H1 (cell line): ENCODE data around the gene ARSB. TPM values are rescaled to one million over a fixed set of nuclear protein-coding genes. Genes with fewer than 3 reads are reported as not detected.

Source experiments
- CTCF ChIA-PET: fragments of 300-600 bp; sonication (Branson Sonifier 250); formaldehyde crosslinking; loops from one replicate; lab custom pipeline; 2021; ENCODE audit not compliant: partially characterized antibody; lab: Charles Lee
- POLR2A ChIA-PET: fragments of 300-600 bp; sonication (Branson Sonifier 250); formaldehyde crosslinking; loops from one replicate; lab custom pipeline; 2021; ENCODE audit warnings: inconsistent platforms; ENCODE audit not compliant: partially characterized antibody; lab: Charles Lee
- DNase-seq, 2 experiments: peaks; one replicate each; pipeline versions ENCODE4 v3.0.0 to v3.0.0-alpha.2; 2010 to 2022; ENCODE audit warnings: low spot score in 2 of 2, low read depth in 1 of 2, mixed read lengths in 1 of 2
- FAIRE-seq: peaks from 2 replicates; lab custom pipeline; 2011; peaks lifted over from hg19 to GRCh38; lab: Jason Lieb, UNC
- H2AFZ ChIP-seq: 2 replicates; pipeline ENCODE4 v1.8.1; 2012; ENCODE audit warnings: low read length, inconsistent platforms
- H2AK5ac ChIP-seq: 2 replicates; pipeline ENCODE4 v1.6.1; 2013; ENCODE audit warnings: low read depth, low read length
- H2BK120ac ChIP-seq: replicated peaks from 2 replicates; pipeline ENCODE3; 2013; ENCODE audit warnings: low read depth, low read length, inconsistent platforms
- H2BK12ac ChIP-seq: 2 replicates; pipeline ENCODE4 v1.6.1; 2013; ENCODE audit warnings: low read depth, low read length
- H2BK15ac ChIP-seq: 2 replicates; pipeline ENCODE4 v1.6.1; 2013; ENCODE audit warnings: low read length
- H2BK20ac ChIP-seq: 2 replicates; pipeline ENCODE4 v1.6.1; 2013; ENCODE audit warnings: low read length
- H2BK5ac ChIP-seq: 2 replicates; pipeline ENCODE4 v1.6.1; 2013; ENCODE audit warnings: low read depth, low read length
- H3K14ac ChIP-seq: 2 replicates; pipeline ENCODE4 v1.6.1; 2013; ENCODE audit warnings: inconsistent platforms; ENCODE audit not compliant: insufficient read length
- H3K18ac ChIP-seq: 2 replicates; pipeline ENCODE4 v1.6.1; 2013; ENCODE audit warnings: low read length; ENCODE audit errors: extremely low read depth
- H3K23ac ChIP-seq: 2 replicates; pipeline ENCODE4 v1.6.1; 2013; ENCODE audit warnings: inconsistent platforms; ENCODE audit not compliant: insufficient read length
- H3K23me2 ChIP-seq: 2 replicates; pipeline ENCODE4 v1.6.1; 2013; ENCODE audit warnings: low read depth, low read length
- H3K27ac ChIP-seq: 2 replicates; pipeline ENCODE4 v1.6.1; 2011; ENCODE audit warnings: low read depth, low read length, inconsistent platforms
- H3K27me3 ChIP-seq, 4 experiments: replicated peaks in 1 of 4; 1 replicate in 1 of 4; 2 replicates in 3 of 4; pipeline versions ENCODE4 v1.6.1 to v1.8.1; 2011 to 2013; ENCODE audit warnings: low read length in 3 of 4, mild to moderate bottlenecking in 3 of 4, inconsistent platforms in 2 of 4, mixed read lengths in 2 of 4, moderate library complexity in 1 of 4; ENCODE audit not compliant: control insufficient read depth in 3 of 4, insufficient read depth in 3 of 4; ENCODE audit errors: extremely low read depth in 1 of 4
- H3K36me3 ChIP-seq, 4 experiments: 2 replicates each; pipeline versions ENCODE4 v1.6.1 to v1.8.1; 2011 to 2013; ENCODE audit warnings: mild to moderate bottlenecking in 4 of 4, low read length in 3 of 4, moderate library complexity in 2 of 4, control low read depth in 1 of 4, inconsistent platforms in 1 of 4; ENCODE audit not compliant: insufficient read depth in 4 of 4, control insufficient read depth in 2 of 4
- H3K4ac ChIP-seq: replicated peaks from 2 replicates; pipeline ENCODE3; 2013; ENCODE audit warnings: low read length, low read depth, mixed read lengths, inconsistent platforms; ENCODE audit not compliant: insufficient read length
- H3K4me1 ChIP-seq, 4 experiments: replicated peaks in 1 of 4; 1 replicate in 1 of 4; 2 replicates in 3 of 4; pipeline versions ENCODE4 v1.6.1 to v1.8.1; 2011 to 2013; ENCODE audit warnings: low read length in 3 of 4, inconsistent platforms in 2 of 4, mixed read lengths in 1 of 4; ENCODE audit not compliant: insufficient read depth in 4 of 4, control insufficient read depth in 3 of 4
- H3K4me2 ChIP-seq, 2 experiments: 2 replicates each; pipeline versions ENCODE4 v1.6.1 to v1.8.1; 2011 to 2013; ENCODE audit warnings: low read depth in 2 of 2, low read length in 2 of 2, control low read depth in 1 of 2, inconsistent platforms in 1 of 2, mild to moderate bottlenecking in 1 of 2; ENCODE audit not compliant: insufficient read depth in 1 of 2
- H3K4me3 ChIP-seq, 4 experiments: fragments of 200-600, 300-600 bp in 1 of 4; sonication (generic), shearing (Covaris generic), sonication (Bioruptor Twin) in 1 of 4; 2 replicates each; pipeline versions ENCODE4 v1.5.1 to v1.8.1; 2011 to 2016; ENCODE audit warnings: low read length in 4 of 4, low read depth in 3 of 4, control low read depth in 2 of 4, inconsistent platforms in 2 of 4, mild to moderate bottlenecking in 2 of 4, mixed read lengths in 1 of 4, moderate library complexity in 1 of 4; ENCODE audit not compliant: insufficient read depth in 2 of 4; ENCODE audit errors: extremely low read depth in 1 of 4
- H3K56ac ChIP-seq: replicated peaks from 2 replicates; pipeline ENCODE3; 2013; ENCODE audit warnings: low read depth, mild to moderate bottlenecking, mixed read lengths, low read length, inconsistent platforms; ENCODE audit not compliant: insufficient read length
- H3K79me1 ChIP-seq: 2 replicates; pipeline ENCODE4 v1.6.1; 2013; ENCODE audit warnings: low read depth, low read length, control low read depth
- H3K79me2 ChIP-seq, 2 experiments: 2 replicates each; pipeline versions ENCODE4 v1.6.1 to v1.8.1; 2012 to 2013; ENCODE audit warnings: low read length in 2 of 2, mild to moderate bottlenecking in 2 of 2, inconsistent platforms in 1 of 2; ENCODE audit not compliant: insufficient read depth in 2 of 2, control insufficient read depth in 1 of 2
- H3K9ac ChIP-seq, 4 experiments: replicated peaks in 1 of 4; 1 replicate in 1 of 4; 2 replicates in 3 of 4; pipeline versions ENCODE4 v1.6.1 to v1.8.1; 2011 to 2013; ENCODE audit warnings: low read depth in 3 of 4, low read length in 3 of 4, control low read depth in 2 of 4, mild to moderate bottlenecking in 2 of 4, moderate library complexity in 2 of 4, inconsistent platforms in 1 of 4; ENCODE audit errors: extremely low read depth in 1 of 4
- H3K9me3 ChIP-seq, 2 experiments: 2 replicates each; pipeline versions ENCODE4 v1.6.1 to v1.8.1; 2012 to 2013; ENCODE audit warnings: mild to moderate bottlenecking in 2 of 2, moderate library complexity in 2 of 2, control low read depth in 1 of 2, inconsistent platforms in 1 of 2, low read depth in 1 of 2, low read length in 1 of 2, mixed read lengths in 1 of 2; ENCODE audit not compliant: insufficient read depth in 2 of 2
- H4K20me1 ChIP-seq, 2 experiments: replicated peaks in 1 of 2; 2 replicates each; pipeline versions ENCODE3 to v1.8.1; 2011 to 2013; ENCODE audit warnings: inconsistent platforms in 2 of 2, low read length in 2 of 2, mild to moderate bottlenecking in 1 of 2; ENCODE audit not compliant: insufficient read depth in 2 of 2, control insufficient read depth in 1 of 2
- H4K5ac ChIP-seq: 2 replicates; pipeline ENCODE4 v1.6.1; 2013; ENCODE audit warnings: low read length, low read depth, mixed read lengths, inconsistent platforms; ENCODE audit not compliant: insufficient read length
- H4K8ac ChIP-seq: 2 replicates; pipeline ENCODE4 v1.8.0; 2013; ENCODE audit warnings: mild to moderate bottlenecking, moderate library complexity, low read length, inconsistent platforms; ENCODE audit not compliant: insufficient read depth; ENCODE audit errors: extremely low read depth
- H4K91ac ChIP-seq: replicated peaks from 2 replicates; pipeline ENCODE3; 2013; ENCODE audit warnings: low read length, mixed read lengths, inconsistent platforms; ENCODE audit not compliant: insufficient read length
- BCL11A ChIP-seq, 2 experiments: IDR thresholded peaks; one replicate each; pipeline ENCODE4 v1.6.1; 2011; ENCODE audit warnings: low read depth in 2 of 2, low read length in 2 of 2, mild to moderate bottlenecking in 2 of 2
- YY1 ChIP-seq: IDR thresholded peaks from 2 replicates; pipeline ENCODE4 v1.6.1; 2011; ENCODE audit warnings: low read depth, mild to moderate bottlenecking, low read length
- WGBS, 2 experiments: shearing (Covaris generic) in 1 of 2; methylation state at CpG; one replicate each; pipeline versions ENCODE4 v1.1.6 to v1.1.7; 2013 to 2015; ENCODE audit warnings: low lambda C conversion rate in 2 of 2, mixed read lengths in 2 of 2, inconsistent platforms in 1 of 2, low coverage in 1 of 2, missing lambda C conversion rate in 1 of 2; ENCODE audit not compliant: insufficient replicate concordance in 2 of 2, insufficient coverage in 1 of 2, insufficient read length in 1 of 2; ENCODE audit errors: extremely low coverage in 1 of 2, missing lambda C conversion rate in 1 of 2; 5-methylcytosine and 5-hydroxymethylcytosine counted together
- polyA plus RNA-seq, 7 experiments: library from polyadenylated mRNA; depleted of rRNA in 3 of 7; stranded (reverse) in 5 of 7; unstranded in 2 of 7; fragments of >200 nt in 5 of 7; fragments of 200-250 nt in 2 of 7; gene quantifications; 1 replicate in 5 of 7; 2 replicates in 1 of 7; 4 replicates in 1 of 7; pipeline versions ENCODE4 v1.2.1 to v1.2.3, GENCODE V29; 2011 to 2013; ENCODE audit warnings: missing spikeins in 2 of 7, mixed read lengths in 2 of 7
- total RNA-seq: library from RNA; stranded (reverse); fragmentation: NEBNext Ultra II Directional; extraction: Animal tissue kit (Norgen Biotek cat#: 25700); gene quantifications from 2 replicates; pipeline ENCODE4 v1.2.1, GENCODE V29; 2021
- TF ChIP-seq, protein P1 (sequence below): IDR thresholded peaks from 2 replicates; pipeline ENCODE4 v1.6.1; 2011; ENCODE audit warnings: low read length, improper control_type of control experiment

Gene ARSB
- total and polyA plus RNA-seq, 2 of the 8 experiments (the other 6 are each of a cell fraction or from before 2014, with no cell fraction given), result 6.4 to 13.9 TPM

DNA sequence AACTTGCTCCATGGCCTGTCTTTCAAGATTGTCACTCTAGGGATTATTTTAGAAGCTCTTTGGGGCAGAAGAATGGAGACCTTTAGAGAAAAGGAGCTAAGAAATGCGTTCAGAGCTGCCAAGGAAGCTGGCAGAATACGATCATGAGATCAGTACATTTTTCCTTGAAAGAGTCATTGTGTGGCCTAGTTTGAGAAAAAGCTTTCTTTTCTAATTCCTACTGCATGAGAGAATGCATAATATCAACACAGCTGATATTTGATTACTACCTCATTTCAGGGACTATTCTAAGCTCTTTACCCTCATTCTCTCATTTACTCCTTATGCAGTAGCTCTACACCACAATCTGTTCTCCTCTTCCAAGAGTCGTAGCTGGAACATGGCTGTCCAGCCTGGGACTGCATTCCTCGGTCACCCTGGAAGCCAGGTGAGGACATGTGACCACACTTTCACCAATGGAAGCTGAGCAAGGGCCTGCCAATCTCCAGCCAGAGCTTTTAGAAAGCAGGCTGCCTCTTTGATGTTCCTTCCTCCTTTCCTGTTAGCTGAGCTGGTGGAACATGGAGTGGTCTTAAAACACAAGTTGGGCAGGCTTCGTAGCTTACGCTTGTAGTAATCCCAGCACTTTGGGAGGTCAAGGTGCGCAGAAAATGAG is 237.3 kb downstream of the ARSB start:
- Histone ChIP-seq H4K5ac (no peak overlapping the region), H3K79me1 (no peaks in the 10 kb centered on the region), H2BK5ac (no peak overlapping the region), H3K4me1 (peaks cover 0 to 4% (median 1%) of the 10 kb centered on the region in 4 experiments; a peak in 2 of 7 replicates), H4K20me1 (no peaks in the 10 kb centered on the region), H2BK20ac (no peak overlapping the region), H3K27ac (no peak overlapping the region), H3K4ac (no peak overlapping the region), H3K4me3 (no peak overlapping the region), H2AFZ (peak overlapping the region; percentile 33; the same call in 1 of the 2 replicates), H2BK15ac (no peak overlapping the region), H2AK5ac (no peak overlapping the region), H3K27me3 (no peaks in the 10 kb centered on the region), H2BK120ac (no peak overlapping the region), H3K18ac (no peak overlapping the region), H3K14ac (no peak overlapping the region), H4K91ac (no peak overlapping the region)
- no peak for DNase-seq
- WGBS, 2 experiments, result 92% methylated on average over 7 of the region's 7 CpGs; no CpG with 5 or more reads in 1 of the 2 experiments
- FAIRE-seq, result no peak
- ChIA-PET POLR2A (no interaction called here), CTCF (interaction anchor here (0.6 to 2.2 kb wide), 10 partner anchors 8 to 1915 kb away, joined by 3 to 11 read pairs (median 3); no protein-coding TSS in a partner anchor)
- TF ChIP-seq, protein P1, sequence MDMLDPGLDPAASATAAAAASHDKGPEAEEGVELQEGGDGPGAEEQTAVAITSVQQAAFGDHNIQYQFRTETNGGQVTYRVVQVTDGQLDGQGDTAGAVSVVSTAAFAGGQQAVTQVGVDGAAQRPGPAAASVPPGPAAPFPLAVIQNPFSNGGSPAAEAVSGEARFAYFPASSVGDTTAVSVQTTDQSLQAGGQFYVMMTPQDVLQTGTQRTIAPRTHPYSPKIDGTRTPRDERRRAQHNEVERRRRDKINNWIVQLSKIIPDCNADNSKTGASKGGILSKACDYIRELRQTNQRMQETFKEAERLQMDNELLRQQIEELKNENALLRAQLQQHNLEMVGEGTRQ, result peak; percentile 54; the same call in 1 of the 2 replicates
- TF ChIP-seq BCL11A (IDR thresholded peaks at IDR 0.05; ENCODE audit: low read depth in 2 of 2, low read length in 2 of 2), result no peak
- no peak for TF ChIP-seq YY1
- TF ChIP-seq, all 59 proteins: peak for 1
- H3K23ac ChIP-seq, result no peak overlapping the region
- no peaks in the 10 kb centered on the region for H3K36me3 ChIP-seq
- no peaks in the 10 kb centered on the region for H3K79me2 ChIP-seq
- no peaks in the 10 kb centered on the region for H3K23me2 ChIP-seq
- no peak overlapping the region for H2BK12ac ChIP-seq
- H3K9me3 ChIP-seq, result no peaks in the 10 kb centered on the region
- H4K8ac ChIP-seq, result no peak overlapping the region
- no peak overlapping the region for H3K4me2 ChIP-seq
- no peak overlapping the region for H3K9ac ChIP-seq
- H3K56ac ChIP-seq, result no peak overlapping the region
